GM21717 (cell line): Measurements from ENCODE around the gene MCM9.

Source experiments
- ATAC-seq: cut with Tn5 transposase; IDR thresholded peaks from one replicate; pipeline ENCODE4 v1.9.1; 2021; ENCODE audit warnings: mild to moderate bottlenecking, moderate library complexity; ENCODE audit not compliant: unreplicated experiment

The MCM9 gene

DNA sequence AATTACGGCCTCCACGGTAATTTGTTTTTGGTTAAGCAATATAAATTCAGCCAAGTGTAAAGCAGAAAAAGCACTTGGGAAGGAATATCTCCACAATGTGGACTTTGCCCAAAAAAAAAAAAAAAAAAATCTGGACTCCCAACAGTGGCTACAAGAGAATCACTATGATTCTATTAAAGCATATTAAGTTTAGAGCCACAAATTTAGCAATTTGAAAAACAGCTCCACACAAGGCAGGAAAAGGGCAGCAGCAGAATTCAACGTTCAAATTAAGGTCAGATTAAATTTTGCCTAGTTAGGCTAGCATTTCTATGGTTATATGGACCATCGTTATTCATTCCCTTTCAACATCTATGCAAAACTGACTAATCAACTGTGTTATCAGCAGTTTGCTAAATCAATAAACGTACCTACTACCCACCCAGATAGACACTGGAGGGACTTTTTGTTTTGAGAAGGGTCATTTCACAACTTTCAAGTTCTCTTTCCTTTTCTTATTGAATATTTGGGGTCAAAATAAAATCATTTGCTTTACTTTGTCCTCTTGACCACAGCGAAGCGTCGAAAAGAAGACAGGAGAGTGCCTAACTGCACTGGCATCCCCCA is 1.0 kb downstream of the MCM9 start:
- ATAC-seq = no peak

- no peak for ATAC-seq
Observed at GRCh38 chr6:118932421-118932820, 2.5 kb downstream of the MCM9 start.

DNA sequence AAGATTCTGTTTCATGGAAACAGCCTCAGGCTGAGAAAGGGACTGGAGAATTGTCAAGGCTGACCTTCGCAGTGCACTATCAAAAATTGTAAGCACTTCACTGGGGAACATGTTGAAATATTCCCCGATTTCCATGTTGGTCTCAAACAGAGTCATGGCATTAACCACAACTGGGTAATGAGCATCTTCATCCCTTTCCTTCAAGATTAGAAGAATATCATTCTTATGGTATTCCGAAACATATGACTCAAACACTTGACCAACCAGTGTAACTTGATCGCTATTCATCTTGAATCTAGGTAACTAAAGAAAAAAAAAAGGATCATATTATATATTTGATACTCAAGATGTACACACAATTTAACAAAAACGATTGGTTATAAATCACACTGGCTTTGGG is 3.5 kb downstream of the MCM9 start:
- no peak for ATAC-seq

GRCh38 chr6:118930680-118931079 is 4.3 kb downstream of the MCM9 start:
- no peak for ATAC-seq

DNA sequence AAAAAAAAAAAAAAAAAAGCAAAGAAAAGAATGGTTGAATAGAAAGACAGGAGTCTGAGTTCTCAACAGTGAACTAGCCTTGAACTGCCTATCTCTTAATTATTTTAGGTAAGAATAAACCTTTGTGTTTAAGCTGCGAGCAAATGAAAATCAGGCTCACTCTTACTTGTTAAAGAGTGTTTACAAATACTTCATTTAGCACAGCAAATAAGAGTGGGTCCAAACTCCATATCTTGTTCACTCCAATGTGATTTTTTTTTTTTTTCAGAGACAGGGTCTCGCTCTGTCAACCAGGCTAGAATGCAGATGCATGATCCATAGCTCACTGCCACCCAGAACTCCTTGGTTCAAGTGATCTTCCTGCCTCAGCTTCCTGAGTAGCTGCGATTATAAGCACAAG is 11.9 kb downstream of the MCM9 start:
- no peak for ATAC-seq

- ATAC-seq = no peak
Observed at GRCh38 chr6:118921084-118921483, 13.9 kb downstream of the MCM9 start.

DNA sequence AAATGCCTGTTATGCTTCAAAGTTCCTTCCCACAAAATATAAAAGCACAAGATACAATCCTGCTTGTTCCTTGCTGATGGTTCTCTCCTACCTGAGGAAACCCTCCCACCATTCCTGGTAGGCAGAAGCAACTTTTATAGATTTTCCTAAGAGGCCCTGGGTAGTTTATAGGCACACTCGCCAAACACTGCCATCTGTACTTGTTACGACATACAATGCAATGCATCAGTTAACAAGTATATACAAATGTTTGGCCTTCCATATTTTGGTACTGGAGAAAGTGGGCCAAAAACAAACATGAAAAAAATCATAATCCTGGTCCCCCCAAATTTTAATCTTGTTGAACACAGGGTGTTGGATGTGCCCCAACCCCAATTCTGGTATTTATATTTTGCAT is 16.6 kb downstream of the MCM9 start:
- no peak for ATAC-seq

DNA sequence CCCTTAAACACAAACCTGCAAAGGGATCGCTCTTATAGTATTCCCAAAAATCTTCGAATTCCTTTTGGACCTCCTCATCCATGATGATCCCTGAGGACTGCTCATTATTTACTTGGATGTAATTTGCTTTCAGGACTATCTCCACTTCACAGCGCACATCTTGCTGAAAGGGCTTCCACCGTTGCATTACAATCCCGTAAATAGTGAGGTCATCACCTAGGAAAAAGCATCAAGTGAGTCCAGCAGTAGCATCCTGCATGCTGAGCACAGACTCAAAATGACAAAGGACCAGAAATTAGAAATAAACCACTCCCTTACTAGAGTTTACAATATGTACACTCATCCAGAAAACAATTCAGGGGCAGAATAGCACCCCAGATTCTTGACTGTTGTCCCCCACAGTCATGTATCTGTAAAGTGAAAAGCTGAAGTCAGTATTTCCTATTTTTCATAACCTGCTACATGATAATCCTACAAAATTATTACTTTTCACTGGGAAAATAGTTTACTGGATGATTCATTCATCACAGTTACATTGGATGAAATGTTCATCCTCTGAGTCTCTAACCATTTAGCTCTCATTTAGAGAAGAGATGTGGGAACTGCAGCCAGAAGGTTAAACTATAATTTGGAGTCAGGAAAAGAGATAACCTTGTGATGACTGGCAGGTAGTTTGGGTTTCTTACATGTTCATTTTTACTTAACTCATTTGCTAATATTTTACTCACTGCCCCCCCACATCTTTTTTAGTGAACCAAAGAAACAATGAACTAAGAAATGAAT is 17.2 kb downstream of the MCM9 start:
- no peak for ATAC-seq

GRCh38 chr6:118914598-118914997 is 20.4 kb downstream of the MCM9 start:
- ATAC-seq = no peak

DNA sequence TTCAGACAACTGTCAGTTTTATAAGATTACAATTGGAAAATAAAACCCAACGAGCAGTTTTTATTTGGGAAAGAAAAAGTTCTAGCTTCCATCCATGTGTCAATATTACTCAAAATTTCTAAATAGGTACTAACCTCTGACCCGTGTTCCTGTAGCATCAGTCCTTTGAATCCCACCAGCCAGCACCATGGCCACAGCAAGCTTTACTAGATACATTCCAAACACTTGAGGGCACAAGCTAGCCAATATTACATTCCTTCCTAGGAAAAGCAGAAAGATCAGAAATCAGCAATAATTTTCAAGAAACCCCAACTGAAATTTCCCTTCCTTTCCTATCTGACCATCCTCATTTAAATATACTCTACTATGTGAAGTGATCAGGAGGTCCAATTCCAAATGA is 21.8 kb downstream of the MCM9 start:
- no peak for ATAC-seq

DNA sequence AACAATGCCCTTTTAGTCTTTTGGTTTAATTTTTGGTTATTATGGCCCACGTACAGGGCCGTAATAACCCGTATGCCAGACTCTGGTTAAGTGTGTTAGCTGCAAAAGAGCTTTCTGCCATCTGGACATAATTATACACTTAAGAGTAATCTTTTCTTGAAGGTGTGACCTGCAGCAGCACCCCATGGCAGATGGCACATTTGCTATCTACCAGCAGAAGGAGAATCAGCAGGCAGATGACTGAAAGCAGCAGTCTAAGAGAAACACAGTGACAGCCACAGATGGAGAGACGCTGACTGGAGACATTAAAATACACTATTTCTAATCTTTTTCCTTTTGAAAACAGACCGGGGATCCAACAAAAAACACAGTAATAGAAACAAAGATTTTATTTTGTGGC is 22.3 kb downstream of the MCM9 start:
- ATAC-seq = no peak

GRCh38 chr6:118908441-118908840 is 26.5 kb downstream of the MCM9 start:
- ATAC-seq = no peak

DNA sequence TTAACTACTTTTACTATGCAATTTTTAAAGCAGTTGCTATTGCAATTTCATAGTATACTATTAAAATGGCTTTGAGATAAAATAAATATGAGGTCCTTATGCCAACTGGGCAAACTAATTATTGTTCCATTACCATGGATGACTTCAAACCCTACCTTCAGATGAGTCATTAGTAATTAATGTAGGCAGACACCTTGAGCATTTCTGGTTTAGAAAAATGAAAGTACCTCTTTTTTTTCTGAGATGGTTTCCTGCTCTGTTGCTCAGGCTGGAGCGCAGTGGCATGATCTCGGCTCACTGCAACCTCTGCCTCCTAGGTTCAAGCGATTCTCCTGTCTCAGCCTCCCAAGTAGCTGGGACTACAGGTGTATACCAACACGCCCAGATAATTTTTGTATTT is 29.1 kb downstream of the MCM9 start:
- no peak for ATAC-seq

- ATAC-seq = no peak
Observed at GRCh38 chr6:118905084-118905483, 29.9 kb downstream of the MCM9 start.

GRCh38 chr6:118903691-118904090 is 31.3 kb downstream of the MCM9 start:
- ATAC-seq = no peak

- ATAC-seq = no peak
Observed at GRCh38 chr6:118903138-118903537, 31.8 kb downstream of the MCM9 start.

DNA sequence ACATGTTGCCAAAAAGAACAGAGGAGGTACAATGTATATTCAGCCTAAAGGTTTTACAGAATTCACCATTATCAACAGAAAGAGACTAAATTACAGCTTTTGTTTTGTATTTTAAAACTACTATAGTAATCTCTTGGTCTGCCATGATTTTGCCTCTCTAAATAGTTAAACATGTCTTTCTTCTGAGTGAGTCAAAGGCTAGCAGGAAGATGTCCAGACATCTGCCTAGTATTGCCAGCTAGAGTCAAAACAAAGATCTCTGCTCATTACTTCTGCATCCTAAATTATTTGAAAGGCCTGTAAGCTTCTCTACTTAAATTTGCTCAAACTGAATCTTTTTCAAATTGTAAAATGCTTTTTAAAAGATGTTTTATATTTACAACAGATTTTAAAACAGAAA is 32.2 kb downstream of the MCM9 start:
- ATAC-seq = no peak

- no peak for ATAC-seq
Observed at GRCh38 chr6:118899948-118900347, 35.0 kb downstream of the MCM9 start.

- ATAC-seq = no peak
Observed at GRCh38 chr6:118897386-118897785, 37.6 kb downstream of the MCM9 start.

DNA sequence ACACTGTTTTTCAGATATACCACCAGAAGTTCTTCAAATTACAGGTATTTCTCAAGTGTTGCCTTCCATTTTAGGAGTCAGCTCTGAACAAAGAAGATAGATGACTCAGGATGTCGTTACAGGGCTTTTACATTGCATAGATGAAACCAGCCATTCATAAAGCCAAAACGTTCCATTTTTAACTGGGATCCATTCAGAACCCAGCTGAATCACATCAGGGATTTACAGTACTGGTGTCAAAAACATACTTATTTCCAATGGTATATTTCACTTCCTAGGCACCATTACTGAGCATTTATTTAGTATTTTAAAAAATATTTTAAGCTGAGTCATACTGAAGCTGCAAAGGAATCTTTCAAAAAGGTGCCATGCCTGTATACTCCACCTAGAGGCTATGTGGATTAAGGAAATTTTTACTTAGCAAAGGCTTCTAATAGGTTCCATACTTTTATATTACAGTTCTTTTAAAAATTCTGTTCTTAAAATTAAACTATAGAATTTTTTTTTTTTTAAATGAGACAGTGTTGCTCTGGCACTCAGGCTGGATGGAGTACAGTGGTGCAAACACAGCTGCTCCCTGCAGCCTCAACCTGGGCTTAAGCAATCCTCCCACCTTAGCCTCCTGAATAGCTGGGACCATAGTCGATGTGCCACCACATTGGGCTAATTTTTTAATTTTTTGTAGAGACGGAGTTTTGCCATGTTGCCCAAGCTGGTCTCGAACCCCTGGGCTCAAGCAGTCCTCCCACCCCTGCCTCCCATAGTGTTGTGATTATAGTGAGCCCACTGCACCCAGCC is 38.4 kb downstream of the MCM9 start:
- ATAC-seq = no peak

DNA sequence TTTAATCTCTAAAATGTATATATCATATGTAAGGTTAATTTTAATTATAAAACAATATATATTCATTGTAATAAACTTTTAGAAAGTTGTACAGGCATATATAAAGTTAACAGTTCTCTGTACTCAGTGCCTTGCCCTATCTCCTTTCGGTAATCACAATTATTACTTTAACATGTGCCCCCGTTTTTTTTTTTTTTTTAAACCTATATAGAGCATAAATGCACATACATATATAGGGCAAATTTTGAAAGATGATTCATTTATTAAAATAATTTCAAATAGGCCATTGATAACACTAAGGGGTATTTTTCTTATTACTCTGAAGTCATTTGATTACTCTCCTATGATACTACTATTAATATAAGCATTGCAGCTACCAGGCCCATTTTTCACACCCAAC is 39.1 kb downstream of the MCM9 start:
- ATAC-seq = no peak

- ATAC-seq = no peak
Observed at GRCh38 chr6:118895261-118895560, 39.7 kb downstream of the MCM9 start.
